ENCODE data around the gene GABRR2.

Gene GABRR2

GRCh38 chr6:89290401-89291155 lies 24.5 kb downstream of the GABRR2 start:
- no peak for DNase-seq

GRCh38 chr6:89289710-89290109 lies 25.4 kb downstream of the GABRR2 start:
- no peak for DNase-seq

- DNase-seq: no peak
Measured at GRCh38 chr6:89287351-89288028, 27.6 kb downstream of the GABRR2 start.

- DNase-seq: no peak
Measured at GRCh38 chr6:89286516-89286915, 28.6 kb downstream of the GABRR2 start.

GRCh38 chr6:89284963-89285735 lies 29.9 kb downstream of the GABRR2 start:
- no peak for DNase-seq

GRCh38 chr6:89284081-89284480 lies 31.0 kb downstream of the GABRR2 start:
- no peak for DNase-seq

GRCh38 chr6:89282749-89283148 lies 32.4 kb downstream of the GABRR2 start:
- DNase-seq: no peak

GRCh38 chr6:89281779-89282246 lies 33.3 kb downstream of the GABRR2 start:
- DNase-seq: no peak

- DNase-seq: no peak
Measured at GRCh38 chr6:89278956-89279355, 36.1 kb downstream of the GABRR2 start.

- no peak for DNase-seq
Measured at GRCh38 chr6:89275900-89276299, 39.2 kb downstream of the GABRR2 start.

GRCh38 chr6:89273816-89274215 lies 41.3 kb downstream of the GABRR2 start:
- DNase-seq: no peak

- DNase-seq: no peak
Measured at GRCh38 chr6:89272596-89272995, 42.5 kb downstream of the GABRR2 start.

GRCh38 chr6:89270951-89271721 lies 44.0 kb downstream of the GABRR2 start:
- DNase-seq: no peak

- DNase-seq: no peak
Measured at GRCh38 chr6:89269981-89270380, 45.1 kb downstream of the GABRR2 start.

- no peak for DNase-seq
Measured at GRCh38 chr6:89269252-89269651, 45.8 kb downstream of the GABRR2 start.

- DNase-seq: no peak
Measured at GRCh38 chr6:89268776-89269175, 46.3 kb downstream of the GABRR2 start.

GRCh38 chr6:89267918-89268317 lies 47.2 kb downstream of the GABRR2 start:
- no peak for DNase-seq

- no peak for DNase-seq
Measured at GRCh38 chr6:89264296-89264695, 50.8 kb downstream of the GABRR2 start.

GRCh38 chr6:89260832-89261231 lies 54.3 kb downstream of the GABRR2 start:
- peak; percentile 49 for DNase-seq

- no peak for DNase-seq
Measured at GRCh38 chr6:89260310-89260709, 54.8 kb downstream of the GABRR2 start.

- DNase-seq: peak; percentile 3
Measured at GRCh38 chr6:89258912-89259311, 56.2 kb downstream of the GABRR2 start.

GRCh38 chr6:89257781-89258180 lies 57.3 kb downstream of the GABRR2 start:
- no peak for DNase-seq

GRCh38 chr6:89257346-89257745 lies 57.8 kb downstream of the GABRR2 start:
- DNase-seq: no peak
